VCaP (cell line): ENCODE data around the gene BTBD2.

Source experiments
- H3K27ac ChIP-seq: fragments of 450-650 bp; 2 replicates; pipeline ENCODE4 v1.5.1; 2017
- TF ChIP-seq, protein P1 (sequence below): fragments of 450-650 bp; conservative IDR thresholded peaks from 2 replicates; pipeline ENCODE4 v1.5.1; 2017; ENCODE audit warnings: mild to moderate bottlenecking, moderate library complexity

Gene BTBD2

DNA sequence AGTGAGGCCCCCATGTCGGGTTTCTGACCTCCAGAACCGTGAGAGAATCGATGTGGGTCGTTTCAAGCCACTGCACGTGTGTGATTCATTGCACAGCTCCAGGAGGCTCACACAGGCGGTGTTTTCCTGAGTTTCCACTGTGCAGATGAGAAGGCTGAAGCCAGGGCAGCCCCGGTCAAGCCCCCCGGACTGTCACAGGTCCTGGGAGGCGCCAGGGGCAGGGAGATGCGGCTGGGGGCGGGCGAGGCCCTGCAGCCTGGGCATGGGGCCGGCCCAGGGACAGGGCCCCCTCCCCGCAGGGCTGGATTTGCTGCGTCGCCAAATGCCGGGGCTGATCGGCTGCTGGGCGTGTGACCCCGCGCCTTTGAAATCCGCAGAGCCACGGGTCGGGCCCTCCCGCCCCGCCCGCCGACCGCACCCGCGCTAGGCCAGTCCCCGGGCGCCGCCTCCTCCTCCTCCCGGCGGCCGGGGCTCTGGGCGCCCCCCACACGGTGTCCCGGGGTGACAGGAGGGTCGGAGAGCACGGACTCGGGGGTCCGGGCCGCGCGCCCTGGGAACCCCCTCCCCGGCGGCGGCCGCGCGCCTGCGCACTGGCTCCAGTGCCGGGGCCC lies 45.5 kb upstream of the BTBD2 start:
- TF ChIP-seq, protein P1, sequence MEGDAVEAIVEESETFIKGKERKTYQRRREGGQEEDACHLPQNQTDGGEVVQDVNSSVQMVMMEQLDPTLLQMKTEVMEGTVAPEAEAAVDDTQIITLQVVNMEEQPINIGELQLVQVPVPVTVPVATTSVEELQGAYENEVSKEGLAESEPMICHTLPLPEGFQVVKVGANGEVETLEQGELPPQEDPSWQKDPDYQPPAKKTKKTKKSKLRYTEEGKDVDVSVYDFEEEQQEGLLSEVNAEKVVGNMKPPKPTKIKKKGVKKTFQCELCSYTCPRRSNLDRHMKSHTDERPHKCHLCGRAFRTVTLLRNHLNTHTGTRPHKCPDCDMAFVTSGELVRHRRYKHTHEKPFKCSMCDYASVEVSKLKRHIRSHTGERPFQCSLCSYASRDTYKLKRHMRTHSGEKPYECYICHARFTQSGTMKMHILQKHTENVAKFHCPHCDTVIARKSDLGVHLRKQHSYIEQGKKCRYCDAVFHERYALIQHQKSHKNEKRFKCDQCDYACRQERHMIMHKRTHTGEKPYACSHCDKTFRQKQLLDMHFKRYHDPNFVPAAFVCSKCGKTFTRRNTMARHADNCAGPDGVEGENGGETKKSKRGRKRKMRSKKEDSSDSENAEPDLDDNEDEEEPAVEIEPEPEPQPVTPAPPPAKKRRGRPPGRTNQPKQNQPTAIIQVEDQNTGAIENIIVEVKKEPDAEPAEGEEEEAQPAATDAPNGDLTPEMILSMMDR, result no peak
- peak overlapping the region; percentile 94 for H3K27ac ChIP-seq

DNA sequence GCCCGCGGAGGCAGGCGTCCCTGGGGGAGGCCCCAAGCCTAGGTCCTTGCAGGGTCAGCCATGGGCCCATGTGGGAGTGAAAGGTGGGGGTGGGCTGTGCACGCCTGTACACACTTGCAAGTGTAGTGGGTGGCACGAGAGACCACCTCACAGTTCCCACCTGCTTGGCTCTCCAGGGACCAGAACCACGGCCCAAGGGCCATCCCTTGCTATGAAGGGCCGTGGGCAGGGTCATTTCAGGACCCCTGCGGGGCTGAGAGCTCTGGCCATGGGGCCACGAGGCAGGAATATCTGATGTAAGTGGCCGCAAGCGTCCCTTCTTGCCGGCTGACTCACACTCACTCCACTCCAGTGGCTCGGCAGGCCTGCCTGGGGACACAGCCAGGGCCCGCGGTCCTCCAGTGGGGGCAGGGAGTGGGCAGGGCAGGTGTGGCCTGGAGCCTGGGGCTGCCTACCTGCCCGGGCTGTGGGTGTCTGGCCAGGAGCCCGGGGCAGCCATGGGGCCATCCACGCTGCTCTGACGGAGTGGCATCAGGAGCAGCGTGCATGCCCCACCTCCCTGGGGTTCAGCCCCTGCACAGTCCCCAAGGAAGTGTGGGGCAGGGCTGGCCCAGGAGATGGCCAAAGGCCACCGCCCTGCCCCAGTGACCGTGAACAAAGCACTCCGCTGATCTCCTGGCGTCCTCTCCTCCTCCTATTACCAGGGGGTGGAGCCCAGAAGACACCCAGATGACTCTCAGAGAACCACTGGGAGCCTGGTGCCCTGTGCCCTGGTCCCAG lies 44.1 kb upstream of the BTBD2 start:
- peak overlapping the region; percentile 94 for H3K27ac ChIP-seq
- TF ChIP-seq, protein P1, result no peak

DNA sequence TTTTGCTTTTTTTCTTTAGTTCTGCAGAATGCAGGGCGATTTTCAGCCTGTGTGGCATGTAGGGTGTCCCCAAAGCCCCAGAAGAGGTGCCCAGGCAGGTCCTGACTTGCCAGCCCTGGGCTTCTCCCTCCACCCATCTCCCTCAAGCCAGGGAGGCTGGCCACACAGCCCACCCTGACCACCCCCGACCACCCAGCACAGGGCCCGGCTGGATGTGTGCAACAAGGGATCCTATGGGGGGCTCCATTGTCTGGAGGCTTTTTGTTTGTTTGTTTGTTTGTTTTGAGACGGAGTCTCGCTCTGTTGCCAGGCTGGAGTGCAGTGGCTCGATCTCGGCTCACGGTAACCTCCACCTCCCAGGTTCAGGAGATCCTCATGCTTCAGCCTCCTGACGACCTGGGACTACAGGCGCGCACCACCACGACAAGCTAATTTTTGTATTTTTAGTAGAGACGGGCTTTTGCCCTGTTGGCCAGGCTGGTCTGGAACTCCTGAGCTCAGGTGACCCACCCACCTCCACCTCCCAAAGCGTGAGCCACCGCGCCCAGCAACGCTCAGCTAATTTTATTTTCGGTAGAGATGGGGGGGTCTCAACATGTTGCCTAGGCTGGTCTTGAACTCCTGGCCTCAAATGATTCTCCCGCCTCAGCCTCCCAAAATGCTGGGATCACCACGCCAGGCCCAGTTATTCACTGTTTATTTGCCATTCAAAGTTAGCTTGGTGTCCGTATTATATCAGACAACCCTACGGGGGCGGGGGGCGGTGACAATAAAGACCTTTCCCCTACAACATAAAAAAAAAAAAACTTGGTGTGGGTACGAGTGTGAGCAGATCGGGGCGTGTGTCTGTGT lies 43.3 kb upstream of the BTBD2 start:
- peak overlapping the region; percentile 94 for H3K27ac ChIP-seq
- TF ChIP-seq, protein P1, result no peak

DNA sequence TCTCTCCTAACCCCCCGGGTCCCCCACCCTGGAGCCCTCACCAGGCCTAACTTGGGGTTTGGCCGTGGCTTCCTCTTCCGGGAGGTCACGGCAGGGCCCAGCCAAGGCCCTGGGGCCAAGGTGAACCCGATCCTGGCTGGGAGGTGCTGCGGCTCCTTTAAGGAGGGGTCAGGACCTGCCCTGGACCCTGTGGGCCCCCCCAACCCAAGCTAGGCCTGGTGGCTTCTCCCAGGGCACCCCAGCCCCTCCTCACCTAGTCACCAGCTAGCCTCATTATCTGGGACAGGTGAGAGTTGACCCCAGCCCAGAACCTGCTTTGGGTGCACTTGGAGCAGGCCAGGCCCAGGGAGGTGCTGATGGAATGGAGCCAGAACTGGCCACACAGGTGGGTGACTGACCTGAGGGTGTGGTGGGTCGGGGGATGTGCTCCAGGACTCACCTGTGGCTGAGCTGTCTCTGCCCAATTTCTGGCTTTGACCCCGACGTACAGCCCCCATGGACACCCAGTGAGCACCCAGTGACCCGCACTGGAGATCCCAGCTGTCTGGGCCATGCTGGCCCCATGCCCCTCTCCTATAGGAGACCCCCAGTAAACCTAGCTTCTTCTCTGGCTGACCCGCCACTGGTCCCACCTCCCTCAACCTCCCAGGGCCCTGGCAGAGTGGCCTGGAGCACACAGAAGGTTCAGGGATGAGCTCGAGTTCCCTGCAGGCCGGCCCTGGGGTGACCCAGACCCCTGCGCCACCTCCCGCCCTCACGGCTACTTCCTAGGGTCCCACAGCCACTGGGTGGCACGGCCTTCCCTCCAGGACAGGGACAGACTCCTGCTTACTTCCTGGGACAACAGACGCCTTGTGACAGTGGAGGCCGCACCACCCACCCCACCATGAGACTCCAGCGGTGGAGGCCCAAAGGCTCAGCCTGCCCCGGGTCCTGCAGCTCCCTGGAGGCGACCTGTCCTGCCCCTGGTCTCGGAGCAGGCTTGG lies 42.3 kb upstream of the BTBD2 start:
- H3K27ac ChIP-seq, result peak overlapping the region; percentile 20; the same call in 1 of the 2 replicates
- TF ChIP-seq, protein P1, result no peak

DNA sequence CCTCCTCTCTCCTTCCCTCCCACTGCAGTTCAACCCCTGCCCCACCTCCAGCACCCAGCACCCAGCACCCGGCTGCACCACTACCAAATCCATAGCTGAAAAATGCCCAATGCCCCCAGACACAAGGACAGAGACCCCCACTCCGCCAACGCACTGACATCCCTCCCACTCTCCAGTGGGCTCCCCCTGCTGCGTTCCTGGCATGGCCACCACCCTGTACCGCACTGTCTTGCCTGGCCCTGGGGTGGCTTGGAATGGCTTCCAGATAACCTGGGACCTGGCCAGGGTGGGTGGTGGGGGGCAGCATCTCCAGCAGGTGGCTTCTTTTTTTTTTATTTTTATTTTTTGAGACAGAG lies 41.3 kb upstream of the BTBD2 start:
- H3K27ac ChIP-seq, result peak overlapping the region; percentile 20; the same call in 1 of the 2 replicates
- TF ChIP-seq, protein P1, result no peak

DNA sequence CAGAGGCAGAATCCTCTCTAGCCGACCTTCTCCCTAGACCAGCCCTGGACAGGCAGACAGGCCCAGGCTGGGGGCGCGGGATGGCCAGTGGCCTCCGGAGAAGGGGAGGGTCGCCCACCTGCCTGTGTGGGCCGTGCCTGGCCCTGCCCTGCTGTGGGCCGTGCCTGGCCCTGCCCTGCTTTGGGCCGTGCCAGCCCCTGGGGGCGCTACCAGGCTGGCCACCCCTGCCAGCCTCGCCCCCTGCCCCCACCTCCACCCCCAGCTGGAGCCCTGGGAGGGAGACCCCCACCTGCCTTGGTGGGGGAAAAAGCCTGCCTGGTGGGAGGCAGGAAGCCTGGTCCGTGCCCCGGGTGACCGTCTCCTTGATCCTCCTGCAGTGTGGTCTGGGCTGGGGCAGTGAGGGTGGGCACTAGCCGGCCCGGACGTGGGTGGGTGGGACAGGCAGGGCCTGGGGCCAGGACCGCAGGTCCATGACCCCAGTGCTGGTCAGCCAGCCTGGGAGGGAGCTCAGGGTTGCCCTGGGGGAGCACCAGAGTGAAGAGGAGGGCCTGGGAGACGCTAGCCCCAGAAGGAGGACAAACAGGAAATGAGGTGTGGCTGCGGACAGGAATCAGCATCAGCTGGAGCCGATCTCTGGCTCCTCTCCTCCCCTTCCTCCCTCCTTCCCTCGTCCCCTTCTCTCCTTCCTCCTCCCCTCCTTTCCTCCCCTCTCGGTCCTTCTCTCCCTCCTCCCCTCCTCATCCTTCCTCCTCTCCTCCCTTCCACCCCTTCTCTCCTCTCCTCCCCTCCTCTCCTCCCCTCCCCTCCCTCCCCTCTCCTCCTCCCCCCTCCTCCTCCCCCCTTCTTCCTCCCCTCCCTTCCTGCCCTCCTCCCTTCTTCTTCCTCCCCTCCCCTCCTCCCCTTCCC lies 40.7 kb upstream of the BTBD2 start:
- peak overlapping the region; percentile 74 for H3K27ac ChIP-seq
- TF ChIP-seq, protein P1, result no peak
